Fibroblast of skin of abdomen (primary cell): ENCODE measurements around the gene ANGPTL3. TPM values are rescaled to one million over a fixed set of nuclear protein-coding genes. Genes with fewer than 3 reads are reported as not detected.
"Not testable (repeated sequence)": the region's sequence is repeated elsewhere in the genome, so short reads cannot be mapped to it uniquely, and the experiment has no call there.

Experiments
- DNase-seq: peaks from one replicate; pipeline ENCODE4 v3.0.0-alpha.2; 2013
- polyA plus RNA-seq, 2 experiments: library from polyadenylated mRNA; unstranded; fragments of 120-200 nt; gene quantifications; one replicate each; pipeline ENCODE4 v1.2.1, GENCODE V29; 2013; ENCODE audit not compliant: insufficient read length in 2 of 2

The ANGPTL3 gene
- polyA plus RNA-seq (2013, experiment 1 of 2; ENCODE audit: insufficient read length), result not detected
- polyA plus RNA-seq (2013, experiment 2 of 2; ENCODE audit: insufficient read length), result 0.04 TPM

- no peak for DNase-seq
Measured at GRCh38 chr1:62597281-62597680, at the start of gene ANGPTL3. TSS of gene ANGPTL3 (plus strand) at chr1:62597520. CDS start at chr1:62597567, 47 bp downstream.

GRCh38 chr1:62561306-62561705 is 36.0 kb upstream of the ANGPTL3 start:
- no peak for DNase-seq

- not testable (repeated sequence) for DNase-seq
Measured at GRCh38 chr1:62567182-62567581, 30.1 kb upstream of the ANGPTL3 start.

GRCh38 chr1:62567926-62568325 is 29.4 kb upstream of the ANGPTL3 start:
- not testable (repeated sequence) for DNase-seq

- DNase-seq, result not testable (repeated sequence)
Measured at GRCh38 chr1:62571517-62571916, 25.8 kb upstream of the ANGPTL3 start.

GRCh38 chr1:62572476-62572875 is 24.8 kb upstream of the ANGPTL3 start:
- no peak for DNase-seq

GRCh38 chr1:62573675-62574074 is 23.6 kb upstream of the ANGPTL3 start:
- DNase-seq, result no peak

GRCh38 chr1:62585469-62586155 is 11.7 kb upstream of the ANGPTL3 start:
- DNase-seq, result no peak

- no peak for DNase-seq
Measured at GRCh38 chr1:62588000-62588399, 9.3 kb upstream of the ANGPTL3 start.

GRCh38 chr1:62589321-62589720 is 8.0 kb upstream of the ANGPTL3 start:
- peak; percentile 69 for DNase-seq

GRCh38 chr1:62590255-62590969 is 6.9 kb upstream of the ANGPTL3 start:
- DNase-seq, result peak; percentile 17

- no peak for DNase-seq
Measured at GRCh38 chr1:62590970-62591368, 6.4 kb upstream of the ANGPTL3 start.

- no peak for DNase-seq
Measured at GRCh38 chr1:62593825-62594394, 3.4 kb upstream of the ANGPTL3 start.

GRCh38 chr1:62595647-62596046 is 1.7 kb upstream of the ANGPTL3 start:
- no peak for DNase-seq

- no peak for DNase-seq
Measured at GRCh38 chr1:62599044-62599443, 1.7 kb downstream of the ANGPTL3 start.

- peak; percentile 12 for DNase-seq
Measured at GRCh38 chr1:62601457-62601856, 4.1 kb downstream of the ANGPTL3 start.

GRCh38 chr1:62608905-62609304 is 11.6 kb downstream of the ANGPTL3 start:
- DNase-seq, result no peak

- not testable (repeated sequence) for DNase-seq
Measured at GRCh38 chr1:62610588-62610987, 13.3 kb downstream of the ANGPTL3 start.

- no peak for DNase-seq
Measured at GRCh38 chr1:62612770-62613169, 15.4 kb downstream of the ANGPTL3 start.

- DNase-seq, result no peak
Measured at GRCh38 chr1:62613325-62613727, 16.0 kb downstream of the ANGPTL3 start.

GRCh38 chr1:62613890-62614289 is 16.6 kb downstream of the ANGPTL3 start:
- peak; percentile 23 for DNase-seq

GRCh38 chr1:62621907-62622306 is 24.6 kb downstream of the ANGPTL3 start:
- peak; percentile 90 for DNase-seq

- peak; percentile 15 for DNase-seq
Measured at GRCh38 chr1:62625415-62625814, 28.1 kb downstream of the ANGPTL3 start.

- DNase-seq, result no peak
Measured at GRCh38 chr1:62628506-62628905, 31.2 kb downstream of the ANGPTL3 start.
